GM21381 (cell line): ENCODE results near the gene LETM1.

ENCODE experiments used
- ATAC-seq: cut with Tn5 transposase; IDR thresholded peaks from one replicate; pipeline ENCODE4 v1.9.1; 2021; ENCODE audit warnings: mild to moderate bottlenecking, moderate library complexity; ENCODE audit not compliant: unreplicated experiment

Gene LETM1

DNA sequence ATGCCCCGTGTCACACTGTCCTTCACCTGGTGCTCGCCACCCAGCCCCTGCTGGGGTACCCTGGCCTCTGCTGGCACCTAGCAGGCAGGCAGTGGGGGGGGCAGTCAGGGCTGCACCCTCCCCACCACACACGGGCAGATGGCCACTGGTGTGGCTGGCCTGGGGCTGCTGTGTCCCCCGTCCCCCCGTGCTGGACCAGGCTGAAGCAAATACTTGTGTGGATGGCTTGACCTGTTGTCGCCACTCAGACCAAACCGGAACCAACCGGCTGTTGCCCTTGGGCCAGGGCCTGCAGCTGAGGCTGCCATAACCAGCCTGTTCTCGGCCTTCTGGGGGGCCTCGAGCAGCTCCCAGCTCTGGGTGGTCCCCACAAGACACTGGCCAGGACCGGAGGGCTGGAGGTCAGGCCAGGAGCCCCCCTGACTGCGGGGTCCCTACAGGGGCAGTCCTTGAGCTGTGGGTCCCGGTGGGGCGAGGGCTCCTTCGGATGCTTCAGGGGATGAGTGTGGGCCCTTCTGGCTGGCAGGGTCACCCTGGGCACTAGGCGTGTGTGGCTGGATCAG lies 58.6 kb downstream of the LETM1 start:
- ATAC-seq: no peak

DNA sequence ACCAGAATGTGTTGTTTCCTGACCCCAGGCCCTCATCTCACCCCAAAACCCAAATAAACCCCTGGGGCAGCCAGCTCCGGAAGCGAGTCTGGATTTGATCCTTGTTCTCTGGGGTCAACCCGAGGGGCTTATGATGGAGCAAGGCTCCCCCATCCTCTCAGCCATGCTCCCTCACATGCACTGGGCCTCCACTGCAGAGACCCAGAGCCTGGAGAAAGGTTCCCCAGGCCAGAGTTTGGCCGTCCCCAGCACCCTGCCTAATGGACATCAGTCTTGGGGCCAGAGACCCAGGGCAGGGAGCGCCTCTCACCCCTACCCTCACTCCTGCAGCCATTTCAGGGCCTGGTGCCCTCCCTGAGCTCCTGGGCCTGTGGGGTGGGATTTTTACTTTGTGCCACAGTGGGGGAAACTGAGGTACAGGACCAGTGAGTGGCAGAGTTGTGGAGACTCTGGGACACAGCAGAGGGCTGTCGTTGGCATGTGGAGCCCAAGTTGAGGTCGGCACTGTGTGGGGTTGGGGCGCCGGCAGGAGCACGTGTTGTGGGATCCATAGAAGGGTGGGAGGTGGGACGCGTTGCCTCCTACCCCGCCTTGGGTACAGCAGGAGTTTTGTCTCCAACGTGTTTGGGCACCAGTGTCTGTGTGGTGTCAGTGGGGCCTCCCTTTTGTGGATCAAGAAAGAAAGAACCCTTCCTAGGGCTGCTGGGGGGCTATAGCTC lies 59.3 kb downstream of the LETM1 start:
- no peak for ATAC-seq

DNA sequence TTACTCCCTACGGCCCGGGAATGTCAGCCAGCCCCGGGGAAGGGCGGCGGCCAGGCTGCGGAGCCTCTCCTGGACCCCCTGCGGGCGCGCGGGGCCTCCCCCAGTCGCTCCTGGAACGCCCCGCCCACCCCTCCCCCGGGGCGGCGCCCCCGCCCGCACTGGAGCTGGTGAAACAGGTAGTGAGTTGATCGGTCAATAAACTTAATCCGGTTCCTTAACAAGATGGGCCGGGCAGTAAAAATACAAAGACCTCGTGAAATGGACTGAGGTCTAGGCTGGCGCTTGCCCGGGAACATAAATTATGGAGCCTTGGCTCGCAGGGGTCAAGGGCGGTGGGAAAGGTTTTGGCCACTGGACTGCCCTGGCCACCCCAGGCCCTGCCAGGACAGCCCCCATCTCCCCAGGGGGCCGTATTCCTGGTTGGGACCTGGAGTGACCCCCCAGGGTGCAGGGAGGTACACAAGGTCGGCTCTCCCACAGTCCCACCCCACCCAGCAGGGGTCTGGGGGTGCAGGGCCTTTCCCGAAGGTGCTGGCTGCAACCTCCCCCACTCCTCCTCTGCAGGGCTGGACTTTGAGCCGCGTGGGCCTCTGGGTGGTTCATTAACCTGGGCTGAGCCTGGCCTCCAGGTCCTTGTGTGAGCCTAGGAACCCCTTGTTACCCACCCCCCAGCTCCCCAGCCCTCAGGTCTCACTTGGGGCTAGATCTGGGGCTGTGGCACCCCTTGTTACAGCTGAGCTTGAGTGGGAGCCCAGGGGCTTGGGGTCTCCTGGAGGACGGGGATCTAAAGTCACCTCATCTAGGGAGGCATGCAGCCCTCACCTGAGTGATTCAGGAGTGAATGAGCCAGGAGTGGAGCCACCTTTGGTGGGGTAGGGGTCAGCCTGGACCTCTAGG lies 60.4 kb downstream of the LETM1 start:
- no peak for ATAC-seq

DNA sequence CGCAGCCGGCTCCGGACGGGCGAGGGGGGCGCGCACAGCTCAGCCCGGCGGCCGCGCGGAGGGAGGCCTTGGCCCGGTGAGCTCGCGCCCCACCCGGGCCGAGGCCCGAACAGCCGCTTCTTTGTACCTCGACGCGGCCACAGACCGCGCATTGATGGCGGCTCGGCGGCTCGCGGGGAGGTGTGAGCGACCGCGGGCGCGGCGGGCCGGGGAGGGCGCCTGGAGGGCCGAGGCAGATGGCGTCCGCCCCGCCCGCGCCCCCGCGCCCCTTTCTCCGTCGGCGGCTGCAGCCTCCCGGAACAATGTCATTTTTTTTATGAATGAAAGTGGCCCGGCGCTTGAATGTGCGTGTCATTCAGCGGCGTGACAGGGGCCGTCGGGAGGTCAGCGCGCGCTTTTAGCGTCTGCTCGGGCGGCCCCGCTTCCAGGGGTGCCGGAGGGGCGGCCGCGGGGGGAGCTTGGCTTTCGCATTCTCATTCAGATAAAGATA lies 61.1 kb downstream of the LETM1 start:
- ATAC-seq: no peak

DNA sequence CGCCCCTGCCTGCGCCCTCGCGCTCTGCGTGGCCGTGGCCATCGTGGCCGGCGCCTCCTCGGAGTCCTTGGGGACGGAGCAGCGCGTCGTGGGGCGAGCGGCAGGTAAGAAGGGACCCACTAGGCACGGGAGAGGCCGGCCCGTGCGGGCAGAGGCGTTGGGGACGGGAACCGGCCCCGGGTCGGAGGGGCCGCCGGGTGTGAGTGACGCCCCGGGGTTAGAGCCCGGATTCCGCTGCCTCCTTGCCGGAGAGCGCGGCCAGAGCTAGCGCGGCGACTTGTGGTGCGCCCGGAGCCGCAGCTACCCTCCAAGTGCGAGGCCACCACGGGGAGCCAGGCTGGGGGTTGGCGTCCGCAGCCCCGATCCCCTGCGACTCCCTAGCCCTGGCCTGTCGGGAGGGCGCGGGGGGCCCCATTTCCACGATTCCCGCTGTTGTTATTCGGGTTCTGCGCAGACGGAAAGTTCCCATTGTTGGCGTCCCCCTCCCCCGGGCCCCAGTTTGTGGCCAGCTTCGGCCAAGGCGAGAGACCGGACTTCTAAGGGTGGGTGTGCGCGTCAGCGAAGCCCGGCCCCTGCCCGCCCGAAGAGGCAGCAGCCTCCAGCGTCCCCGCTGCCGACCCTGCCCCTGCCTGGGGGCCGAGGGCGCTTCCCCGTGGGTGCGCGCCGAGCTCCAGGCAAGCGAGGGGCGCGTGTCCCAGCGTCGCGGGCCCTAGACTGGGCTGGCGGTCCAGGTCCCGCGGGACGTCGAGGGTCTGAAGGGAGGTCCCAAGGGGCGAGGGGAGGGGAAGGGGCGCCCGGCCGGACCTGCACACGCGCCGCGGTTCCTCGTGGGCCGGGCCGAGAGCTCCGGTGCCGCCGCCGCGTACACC lies 61.8 kb downstream of the LETM1 start:
- no peak for ATAC-seq

DNA sequence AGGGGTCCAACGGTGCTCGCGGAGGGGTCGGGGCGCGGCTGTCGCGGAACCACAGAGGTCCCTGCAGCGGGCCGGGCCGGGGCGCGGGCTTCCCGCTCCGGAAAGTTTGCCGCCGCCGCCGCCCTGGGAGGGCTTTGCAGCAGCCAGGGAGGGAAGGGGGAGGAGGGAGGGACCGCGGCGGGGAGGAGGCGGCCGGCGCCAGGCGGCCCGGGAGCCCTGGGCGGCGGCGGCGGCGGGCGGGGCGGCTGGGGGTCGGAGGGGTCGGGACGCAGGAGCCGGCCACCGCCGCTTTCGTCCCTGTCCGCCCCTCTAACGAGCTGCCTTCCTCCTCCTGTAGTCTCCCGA lies 62.5 kb downstream of the LETM1 start:
- ATAC-seq: no peak

DNA sequence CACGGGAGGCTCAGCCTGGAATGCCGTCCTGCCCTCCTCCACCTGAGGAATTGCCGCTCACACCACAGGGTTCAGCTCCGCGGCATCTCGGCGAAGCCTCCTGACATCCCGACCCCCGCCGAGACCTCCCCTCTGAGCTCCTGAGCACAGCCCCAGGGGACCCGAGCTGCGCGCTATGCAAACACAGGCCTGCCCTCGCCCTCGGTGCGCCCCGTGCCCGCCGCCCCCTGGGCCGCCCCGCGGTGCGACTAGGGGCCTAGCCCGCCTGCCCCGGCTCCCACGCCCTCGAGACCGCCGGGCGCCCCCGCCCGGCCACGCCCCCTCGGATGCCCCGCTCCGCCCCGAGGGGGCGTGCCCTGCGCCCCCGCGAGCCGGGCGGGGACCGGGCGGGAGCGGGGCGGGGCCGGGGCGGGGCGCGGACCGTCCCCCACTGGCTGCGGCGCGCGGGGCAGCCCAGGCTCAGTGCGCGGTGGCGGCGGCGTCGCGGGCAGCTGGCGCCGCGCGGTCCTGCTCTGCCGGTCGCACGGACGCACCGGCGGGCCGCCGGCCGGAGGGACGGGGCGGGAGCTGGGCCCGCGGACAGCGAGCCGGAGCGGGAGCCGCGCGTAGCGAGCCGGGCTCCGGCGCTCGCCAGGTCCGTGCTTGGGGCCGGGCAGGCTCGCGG lies 63.0 kb downstream of the LETM1 start, which contains the start of gene FGFR3:
Gene FGFR3, plus strand, starts transcription at position 462 of the 664 bp plus-strand sequence. CDS start 642 bp downstream, outside the sequence.
- ATAC-seq: no peak

DNA sequence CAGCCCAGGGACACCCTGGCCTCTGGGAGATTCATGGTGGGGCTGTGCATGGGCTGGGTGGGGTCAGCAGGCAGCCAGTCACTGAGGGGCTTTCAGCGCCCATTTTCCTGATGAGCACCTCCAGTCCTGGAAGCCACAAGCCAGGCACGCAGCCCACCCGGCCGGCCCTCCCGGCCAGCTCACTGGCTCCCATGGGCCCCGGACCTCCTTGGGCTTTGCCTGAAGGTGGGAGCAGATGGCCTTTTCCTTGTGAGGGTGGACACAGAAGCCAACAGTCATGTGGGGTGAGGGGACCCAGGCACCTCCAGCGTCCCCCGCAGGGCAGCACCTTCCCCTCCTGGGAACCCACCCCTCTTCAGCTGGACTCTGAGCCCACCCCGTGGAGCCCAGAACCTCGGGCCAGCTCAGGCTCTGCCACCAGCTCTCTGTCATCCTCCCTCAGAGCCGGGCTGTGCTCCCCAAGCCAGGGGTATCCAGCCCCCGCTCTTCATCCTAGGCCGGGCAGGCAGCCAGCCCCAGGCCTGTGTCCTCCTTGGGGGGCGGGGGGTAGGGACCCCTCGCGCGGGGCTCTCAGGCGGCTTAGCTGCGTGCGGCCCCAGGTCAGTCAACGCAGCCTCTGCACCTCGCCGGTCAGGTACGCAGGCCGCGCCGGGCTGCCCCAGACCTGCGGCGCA lies 63.7 kb downstream of the LETM1 start:
- no peak for ATAC-seq

DNA sequence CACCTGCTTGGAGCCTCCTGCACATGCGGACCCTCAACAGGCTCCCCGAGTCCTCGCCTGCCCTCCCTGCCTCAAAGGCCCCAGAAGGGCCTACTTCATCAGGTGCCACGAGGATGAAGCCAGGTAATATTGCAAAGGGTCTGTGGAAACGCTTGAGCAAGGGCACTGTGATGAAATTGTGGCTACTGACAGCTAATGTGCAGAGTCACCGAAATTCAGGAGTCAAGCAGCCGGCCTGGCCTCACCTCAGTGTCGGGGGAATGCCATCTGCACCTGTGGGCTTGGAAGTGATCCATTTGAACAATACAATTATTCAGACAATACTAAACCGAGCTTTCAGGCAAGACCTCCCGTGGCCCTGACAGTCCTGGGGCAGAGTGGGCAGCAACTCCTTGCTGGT lies 66.0 kb downstream of the LETM1 start:
- no peak for ATAC-seq

DNA sequence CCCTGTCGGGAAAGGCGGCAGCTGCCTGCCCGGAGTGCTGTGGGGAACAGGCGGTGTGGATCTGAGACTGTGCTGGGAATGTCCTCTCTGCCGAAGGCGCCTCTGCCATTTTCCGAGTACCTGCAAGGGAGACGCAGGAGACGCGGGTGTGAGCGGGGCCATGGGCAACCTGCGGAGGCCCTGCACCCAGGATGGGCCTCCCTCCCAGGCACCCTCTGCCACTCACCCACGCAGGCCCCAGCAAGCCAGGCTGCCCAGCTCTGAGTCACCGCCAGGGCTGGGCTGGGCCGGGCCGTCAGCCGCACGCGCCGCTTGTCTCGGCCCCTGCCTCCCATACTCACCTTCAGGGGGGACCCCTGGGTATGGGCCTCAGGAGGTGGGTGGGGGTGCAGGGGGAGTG lies 66.4 kb downstream of the LETM1 start:
- no peak for ATAC-seq

DNA sequence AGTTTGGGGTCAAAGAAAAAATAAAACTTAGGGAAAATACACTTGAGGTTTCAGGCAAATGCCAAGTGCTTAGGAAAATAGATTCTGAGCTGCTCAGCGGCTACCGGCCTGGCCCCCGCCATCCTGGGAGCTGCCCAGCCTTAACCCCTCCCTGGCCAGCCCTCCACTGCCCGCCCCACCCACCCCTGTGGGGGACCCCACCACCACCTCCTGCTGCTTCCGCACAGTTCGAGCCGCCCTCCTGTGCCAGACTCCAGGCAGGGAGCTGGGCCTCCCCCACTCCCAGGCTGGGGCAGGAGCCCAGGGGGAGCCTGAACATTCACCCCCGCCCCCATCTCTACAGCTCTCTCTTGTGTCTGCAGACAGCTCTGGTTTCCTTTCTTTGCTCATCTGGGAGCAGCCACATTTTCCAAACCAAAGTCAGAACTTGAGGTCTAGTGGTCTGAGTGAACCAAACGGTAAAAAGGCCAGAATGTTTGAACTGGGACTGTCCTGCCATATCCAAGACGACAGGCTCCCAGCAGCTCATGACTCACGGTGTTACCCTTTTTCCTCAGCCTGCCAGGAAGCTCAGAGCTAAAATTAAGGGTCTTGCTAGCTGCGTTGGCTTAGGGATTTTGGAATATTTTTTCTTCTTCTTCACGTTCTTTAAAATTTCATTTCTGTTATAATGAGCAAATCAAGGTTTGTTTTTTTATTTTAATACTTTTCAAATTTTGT lies 67.5 kb downstream of the LETM1 start:
- no peak for ATAC-seq

DNA sequence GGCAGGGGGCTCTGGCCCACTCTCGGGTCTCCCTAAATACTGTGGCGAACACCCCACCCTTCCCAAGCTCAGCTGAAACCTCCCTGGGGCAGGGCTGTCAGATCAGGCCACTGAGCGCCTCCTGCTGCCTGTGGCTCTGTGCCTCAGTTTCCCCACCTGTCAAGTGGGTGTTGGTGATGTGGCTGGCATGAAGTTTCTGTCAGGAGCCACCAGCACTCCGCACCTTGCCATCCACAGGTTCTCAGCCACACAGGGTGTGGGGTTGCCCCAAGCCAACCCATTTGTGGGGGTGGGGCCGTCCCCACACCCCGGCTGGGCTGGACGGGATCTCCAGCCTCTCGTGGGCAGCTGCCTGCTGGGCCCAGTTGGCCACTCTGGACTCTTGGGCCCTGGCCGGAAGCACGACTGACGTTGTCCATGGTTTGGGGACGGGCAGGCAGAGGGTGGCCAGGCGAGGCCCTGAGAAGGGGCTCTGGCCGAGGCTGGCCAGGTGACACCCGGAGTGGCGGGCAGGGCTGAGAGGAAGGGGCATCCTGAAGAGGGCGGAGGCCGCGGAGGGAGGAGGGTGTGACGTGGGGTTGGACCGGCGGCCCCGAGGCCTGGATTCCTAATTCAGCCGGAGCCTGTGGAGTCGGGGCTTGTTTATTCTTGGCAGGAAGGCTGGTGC lies 68.4 kb downstream of the LETM1 start:
- ATAC-seq: no peak

DNA sequence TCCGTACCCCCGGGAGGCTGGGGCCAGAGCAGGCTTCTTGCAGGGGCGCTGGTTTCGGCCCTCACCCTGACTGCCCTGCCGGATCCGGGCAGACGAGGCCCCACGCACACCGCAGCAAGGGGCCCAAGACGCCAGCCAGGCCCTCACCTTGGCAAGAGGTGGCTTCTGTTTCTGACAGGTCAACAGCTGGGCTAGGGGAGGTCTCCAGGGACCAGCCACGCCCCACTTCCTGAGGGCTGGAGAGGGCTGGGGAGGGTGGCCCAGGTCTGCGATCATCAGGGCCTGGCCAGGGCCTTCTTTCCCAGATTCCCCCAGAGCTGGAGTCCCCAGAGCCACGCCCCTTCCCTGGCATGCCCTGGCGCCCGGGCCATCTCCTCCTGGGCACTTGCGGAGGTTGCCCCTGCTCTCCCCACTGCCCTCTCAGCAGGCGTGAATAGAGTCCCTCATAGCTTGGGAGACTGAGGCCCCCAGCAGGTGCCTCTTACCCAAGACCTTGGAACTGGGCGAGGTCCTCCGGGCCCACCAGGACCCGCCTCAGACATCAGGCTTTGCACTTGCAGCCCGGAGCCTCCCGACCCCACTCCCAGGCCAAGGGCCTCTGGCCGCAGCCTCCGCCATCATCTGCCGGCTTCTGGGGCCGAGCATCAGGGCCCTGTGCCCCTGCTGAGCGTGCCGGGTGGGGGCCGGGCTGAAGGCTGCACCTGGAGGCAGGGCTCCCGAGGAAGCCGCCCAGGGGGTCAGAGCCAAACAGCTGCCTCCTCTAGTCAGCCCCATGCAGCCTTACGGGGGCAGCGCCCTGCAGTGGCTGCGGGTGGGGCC lies 69.2 kb downstream of the LETM1 start:
- no peak for ATAC-seq

DNA sequence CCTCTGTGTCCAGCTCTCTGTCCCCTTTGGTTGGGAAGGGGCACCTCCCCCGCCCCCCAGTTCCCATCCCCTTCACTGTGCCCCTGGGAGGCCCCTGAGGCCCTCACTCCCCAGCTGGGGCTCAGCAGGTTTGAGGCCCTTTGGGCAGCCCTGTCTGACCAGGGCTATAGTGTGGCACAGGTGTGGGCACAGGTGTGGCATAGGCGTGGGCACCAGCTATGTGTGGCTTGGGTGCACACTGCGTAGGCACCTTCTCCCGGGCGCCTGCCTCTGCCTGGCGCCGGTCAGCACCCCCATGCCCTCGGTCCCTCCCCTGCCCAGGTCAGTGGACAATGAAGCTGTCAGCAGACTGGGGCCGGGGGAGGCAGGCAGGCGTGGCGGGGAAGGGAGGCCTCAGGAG lies 70.4 kb downstream of the LETM1 start:
- no peak for ATAC-seq

DNA sequence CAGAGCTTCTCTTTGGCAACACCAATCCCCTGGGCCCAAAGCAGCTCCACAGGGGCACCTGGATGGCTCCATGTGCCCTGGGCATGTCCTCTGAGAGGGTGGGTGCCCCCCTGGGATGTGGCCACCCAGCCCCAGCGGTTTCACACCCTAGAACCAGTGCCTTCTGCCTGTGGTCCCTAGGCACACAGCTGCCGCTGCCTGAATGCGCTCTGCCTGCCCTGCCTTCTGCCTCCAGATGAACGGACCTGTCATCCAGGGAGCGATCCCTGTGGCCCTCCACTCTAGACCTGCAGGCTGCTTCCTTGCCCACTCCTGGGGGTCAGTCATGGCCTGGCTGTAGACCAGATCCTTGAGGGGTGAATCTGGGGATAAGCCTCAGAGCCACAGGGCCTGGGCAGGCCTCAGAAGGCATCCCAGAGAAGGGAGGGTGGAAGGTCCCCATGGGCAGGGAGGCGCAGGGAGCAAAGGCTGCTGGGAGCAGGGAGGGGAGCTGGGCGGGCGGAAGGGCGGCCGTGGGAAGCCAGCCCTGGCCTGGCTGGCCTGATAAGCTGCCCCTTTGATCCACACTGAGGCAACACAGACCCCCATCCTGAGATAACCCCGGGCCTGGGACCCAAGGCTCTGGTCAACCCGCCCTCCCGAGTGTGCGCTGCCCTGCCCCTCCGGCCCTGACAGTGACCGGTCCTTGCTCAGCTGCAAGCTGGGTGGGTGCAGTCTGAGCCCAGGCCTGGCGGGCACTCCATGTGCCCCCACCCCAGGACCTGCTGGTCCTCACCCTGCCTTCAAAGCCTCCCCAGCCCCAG lies 71.0 kb downstream of the LETM1 start:
- no peak for ATAC-seq

DNA sequence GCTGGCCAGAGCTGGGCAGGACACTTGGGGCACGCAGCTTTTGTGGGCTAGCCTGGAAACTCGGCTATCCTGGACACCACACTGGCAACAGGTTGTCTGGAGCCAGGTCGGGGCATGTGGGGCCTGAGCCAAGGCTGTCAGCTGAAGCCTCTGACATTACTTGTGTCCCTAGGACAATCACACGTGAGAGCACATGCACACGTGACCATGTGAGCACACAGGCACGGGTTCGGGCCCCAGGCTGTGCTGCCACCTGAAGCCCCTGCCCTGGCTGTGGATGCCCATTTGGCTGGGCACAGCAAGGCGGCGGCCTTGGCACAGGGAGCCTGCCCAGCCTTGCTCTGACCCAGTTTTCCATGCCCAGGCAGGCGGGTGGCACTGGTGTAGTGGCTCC lies 71.6 kb downstream of the LETM1 start:
- ATAC-seq: no peak

DNA sequence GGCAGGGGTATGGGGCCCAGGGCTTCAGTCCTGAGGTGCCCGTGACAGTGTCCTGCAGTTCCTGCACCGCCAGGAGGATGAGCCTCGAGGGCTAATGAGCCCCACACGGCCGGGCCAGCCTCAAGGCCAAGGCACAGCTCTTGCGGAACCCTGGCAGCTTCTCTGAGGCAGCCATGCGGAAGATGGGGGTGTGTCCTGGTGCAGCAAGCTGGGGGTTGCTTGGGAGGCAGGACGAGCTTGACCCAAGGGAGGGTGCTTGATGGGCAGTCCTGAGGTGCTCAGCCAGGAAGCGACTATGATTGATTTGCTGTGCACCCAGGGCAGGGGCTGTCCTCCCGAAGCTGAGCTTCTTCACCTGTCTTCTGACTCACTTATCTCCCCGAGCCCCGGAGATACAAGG lies 72.0 kb downstream of the LETM1 start:
- no peak for ATAC-seq
